Measurements from ENCODE around the gene AGAP1. TPM values are rescaled to one million over a fixed set of nuclear protein-coding genes. Genes with fewer than 3 reads are reported as not detected.

The AGAP1 gene
- total RNA-seq, 1 donor from 2014 or later: 39.4 TPM

- no peak overlapping the region for H3K27ac Mint-ChIP-seq (ENCODE audit: unreplicated experiment)
- TF ChIP-seq CTCF (IDR thresholded peaks at IDR 0.05; ENCODE audit: insufficient read depth, low read depth, low read length) (no peak), EZH2 (IDR thresholded peaks at IDR 0.05; ENCODE audit: insufficient read depth, low read length) (no peak)
- FAIRE-seq: no peak
- H3K36me3 Mint-ChIP-seq (ENCODE audit: low read depth, unreplicated experiment): peaks cover 7% of the 10 kb centered on the region
- H3K79me2 ChIP-seq (ENCODE audit: insufficient read depth, low read length): no peaks in the 10 kb centered on the region
- H4K20me1 ChIP-seq (ENCODE audit: insufficient read depth, low read length): no peaks in the 10 kb centered on the region
- no peaks in the 10 kb centered on the region for H3K27me3 ChIP-seq (ENCODE audit: insufficient read depth, low read length)
- no peaks in the 10 kb centered on the region for H3K4me1 ChIP-seq (ENCODE audit: insufficient read depth, low read length)
- H3K27ac ChIP-seq (ENCODE audit: low read depth, low read length): no peak overlapping the region
- H3K4me2 ChIP-seq (ENCODE audit: low read length): no peak overlapping the region
- no peak overlapping the region for H2AFZ ChIP-seq (ENCODE audit: low read depth, low read length)
- H3K9me3 Mint-ChIP-seq (ENCODE audit: unreplicated experiment): no peaks in the 10 kb centered on the region
- H3K4me1 Mint-ChIP-seq (ENCODE audit: low read depth, unreplicated experiment): no peaks in the 10 kb centered on the region
- DNase-seq (ENCODE audit: low read depth): no peak
- no peak overlapping the region for H3K4me3 ChIP-seq (ENCODE audit: insufficient read depth, low read depth, low read length)
- no peaks in the 10 kb centered on the region for H3K27me3 Mint-ChIP-seq (ENCODE audit: low read depth, unreplicated experiment)
- no peak overlapping the region for H3K9ac ChIP-seq (ENCODE audit: low read length)
- no peaks in the 10 kb centered on the region for H3K9me3 ChIP-seq (ENCODE audit: insufficient read depth, low read depth, low read length)
- no peak overlapping the region for H3K4me3 Mint-ChIP-seq (ENCODE audit: unreplicated experiment)
- no peaks in the 10 kb centered on the region for H3K36me3 ChIP-seq (ENCODE audit: insufficient read depth, low read length)
These were observed 349.1 kb downstream of the AGAP1 start for GRCh38 chr2:235842941-235843340.

- Mint-ChIP-seq H3K4me3 (ENCODE audit: unreplicated experiment) (no peak overlapping the region), H3K36me3 (ENCODE audit: low read depth, unreplicated experiment) (peaks cover 7% of the 10 kb centered on the region), H3K27me3 (ENCODE audit: low read depth, unreplicated experiment) (no peaks in the 10 kb centered on the region), H3K27ac (ENCODE audit: unreplicated experiment) (no peak overlapping the region), H3K4me1 (ENCODE audit: low read depth, unreplicated experiment) (no peaks in the 10 kb centered on the region), H3K9me3 (ENCODE audit: unreplicated experiment) (no peaks in the 10 kb centered on the region)
- H3K4me1 ChIP-seq (ENCODE audit: insufficient read depth, low read length): no peaks in the 10 kb centered on the region
- no peak overlapping the region for H3K9ac ChIP-seq (ENCODE audit: low read length)
- no peaks in the 10 kb centered on the region for H3K9me3 ChIP-seq (ENCODE audit: insufficient read depth, low read depth, low read length)
- no peak for TF ChIP-seq CTCF (IDR thresholded peaks at IDR 0.05; ENCODE audit: insufficient read depth, low read depth, low read length)
- no peak for DNase-seq (ENCODE audit: low read depth)
- no peaks in the 10 kb centered on the region for H3K36me3 ChIP-seq (ENCODE audit: insufficient read depth, low read length)
- H3K4me2 ChIP-seq (ENCODE audit: low read length): no peak overlapping the region
- no peak for FAIRE-seq
- no peak overlapping the region for H3K27ac ChIP-seq (ENCODE audit: low read depth, low read length)
- H4K20me1 ChIP-seq (ENCODE audit: insufficient read depth, low read length): no peaks in the 10 kb centered on the region
- H3K27me3 ChIP-seq (ENCODE audit: insufficient read depth, low read length): no peaks in the 10 kb centered on the region
- H3K79me2 ChIP-seq (ENCODE audit: insufficient read depth, low read length): no peaks in the 10 kb centered on the region
- H2AFZ ChIP-seq (ENCODE audit: low read depth, low read length): no peak overlapping the region
- no peak overlapping the region for H3K4me3 ChIP-seq (ENCODE audit: insufficient read depth, low read depth, low read length)
These were observed 349.9 kb downstream of the AGAP1 start for GRCh38 chr2:235843591-235844395.

- Histone ChIP-seq H3K36me3 (ENCODE audit: insufficient read depth, low read length) (no peaks in the 10 kb centered on the region), H3K9me3 (ENCODE audit: insufficient read depth, low read depth, low read length) (no peaks in the 10 kb centered on the region), H3K4me1 (ENCODE audit: insufficient read depth, low read length) (no peaks in the 10 kb centered on the region), H3K4me3 (ENCODE audit: insufficient read depth, low read depth, low read length) (no peak overlapping the region), H4K20me1 (ENCODE audit: insufficient read depth, low read length) (no peaks in the 10 kb centered on the region), H2AFZ (ENCODE audit: low read depth, low read length) (no peak overlapping the region), H3K79me2 (ENCODE audit: insufficient read depth, low read length) (no peaks in the 10 kb centered on the region), H3K27ac (ENCODE audit: low read depth, low read length) (no peak overlapping the region), H3K9ac (ENCODE audit: low read length) (no peak overlapping the region), H3K27me3 (ENCODE audit: insufficient read depth, low read length) (no peaks in the 10 kb centered on the region), H3K4me2 (ENCODE audit: low read length) (no peak overlapping the region)
- H3K36me3 Mint-ChIP-seq (ENCODE audit: low read depth, unreplicated experiment): peaks cover 7% of the 10 kb centered on the region
- H3K4me1 Mint-ChIP-seq (ENCODE audit: low read depth, unreplicated experiment): no peaks in the 10 kb centered on the region
- H3K27me3 Mint-ChIP-seq (ENCODE audit: low read depth, unreplicated experiment): no peaks in the 10 kb centered on the region
- DNase-seq (ENCODE audit: low read depth): no peak
- no peak overlapping the region for H3K27ac Mint-ChIP-seq (ENCODE audit: unreplicated experiment)
- no peaks in the 10 kb centered on the region for H3K9me3 Mint-ChIP-seq (ENCODE audit: unreplicated experiment)
- FAIRE-seq: no peak
- H3K4me3 Mint-ChIP-seq (ENCODE audit: unreplicated experiment): no peak overlapping the region
- no peak for TF ChIP-seq CTCF (IDR thresholded peaks at IDR 0.05; ENCODE audit: insufficient read depth, low read depth, low read length)
- no peak for TF ChIP-seq EZH2 (IDR thresholded peaks at IDR 0.05; ENCODE audit: insufficient read depth, low read length)
These were observed 350.7 kb downstream of the AGAP1 start for GRCh38 chr2:235844561-235844960.
